DND-41 (cell line): ENCODE measurements around the gene LAMA4.

Experiments
- ATAC-seq: fragments of 200-7000 bp; cut with Tn5 transposase; 3 replicates; pipeline ENCODE4 v1.9.1; 2021; ENCODE audit warnings: low read depth; ENCODE audit not compliant: insufficient read depth
- DNase-seq: peaks from one replicate; pipeline ENCODE4 v3.0.0-alpha.2; 2020
- H2AFZ ChIP-seq: 2 replicates; pipeline ENCODE4 v1.6.0; 2012; ENCODE audit warnings: low read depth, low read length
- H3K27ac ChIP-seq: 2 replicates; pipeline ENCODE4 v1.5.1; 2012; ENCODE audit warnings: low read length, inconsistent platforms
- H3K27me3 ChIP-seq: fragments of 200-600 bp; sonication (generic); 2 replicates; pipeline ENCODE4 v1.6.0; 2012; ENCODE audit warnings: low read length, mild to moderate bottlenecking, inconsistent platforms; ENCODE audit not compliant: insufficient read depth, poor library complexity
- H3K36me3 ChIP-seq: 2 replicates; pipeline ENCODE4 v1.5.1; 2012; ENCODE audit warnings: low read length, inconsistent platforms; ENCODE audit not compliant: insufficient read depth
- H3K4me1 ChIP-seq: 2 replicates; pipeline ENCODE4 v1.5.1; 2012; ENCODE audit warnings: mild to moderate bottlenecking, low read length; ENCODE audit not compliant: insufficient read depth
- H3K4me2 ChIP-seq: 2 replicates; pipeline ENCODE4 v1.6.0; 2012; ENCODE audit warnings: mild to moderate bottlenecking, moderate library complexity, low read length, inconsistent platforms; ENCODE audit not compliant: insufficient read depth
- H3K4me3 ChIP-seq, 2 experiments: fragments of 200-600 bp in 1 of 2; shearing (Covaris generic) in 1 of 2; 2 replicates each; pipeline ENCODE4 v1.5.1; 2012 to 2016; ENCODE audit warnings: inconsistent platforms in 2 of 2, low read length in 2 of 2, mild to moderate bottlenecking in 2 of 2, low read depth in 1 of 2, moderate library complexity in 1 of 2
- H3K79me2 ChIP-seq: 2 replicates; pipeline ENCODE4 v1.6.0; 2012; ENCODE audit warnings: low read length, inconsistent platforms; ENCODE audit not compliant: insufficient read depth
- H3K9ac ChIP-seq: 2 replicates; pipeline ENCODE4 v1.6.0; 2012; ENCODE audit warnings: low read depth, mild to moderate bottlenecking, inconsistent platforms, low read length, moderate library complexity
- H3K9me3 ChIP-seq: 2 replicates; pipeline ENCODE4 v1.5.1; 2012; ENCODE audit warnings: low read length, moderate library complexity, mild to moderate bottlenecking, inconsistent platforms; ENCODE audit not compliant: insufficient read depth, severe bottlenecking
- H4K20me1 ChIP-seq: 2 replicates; pipeline ENCODE4 v1.6.0; 2012; ENCODE audit warnings: low read length; ENCODE audit not compliant: insufficient read depth
- EZH2 ChIP-seq: IDR thresholded peaks from 3 replicates; pipeline ENCODE4 v1.6.1; 2012; ENCODE audit warnings: borderline replicate concordance, low read depth, mild to moderate bottlenecking, moderate library complexity, low read length, inconsistent platforms; ENCODE audit not compliant: severe bottlenecking
- TF ChIP-seq, protein P1 (sequence below): IDR thresholded peaks from 2 replicates; pipeline ENCODE4 v1.5.1; 2012; ENCODE audit warnings: borderline replicate concordance, low read length, moderate library complexity, mild to moderate bottlenecking; ENCODE audit not compliant: poor library complexity, severe bottlenecking; ENCODE audit errors: extremely low read depth

LAMA4 gene

GRCh38 chr6:112144145-112144926 is 110.0 kb downstream of the LAMA4 start:
- Histone ChIP-seq H3K4me1 (no peaks in the 10 kb centered on the region), H3K4me3 (no peak overlapping the region), H3K9me3 (no peaks in the 10 kb centered on the region), H3K27ac (no peak overlapping the region), H3K79me2 (no peaks in the 10 kb centered on the region), H4K20me1 (no peaks in the 10 kb centered on the region), H2AFZ (no peak overlapping the region), H3K9ac (no peak overlapping the region), H3K27me3 (peaks cover 1% of the 10 kb centered on the region), H3K36me3 (no peaks in the 10 kb centered on the region), H3K4me2 (peak overlapping the region; percentile 48; the same call in 1 of the 2 replicates)
- TF ChIP-seq EZH2 = no peak
- TF ChIP-seq, protein P1, sequence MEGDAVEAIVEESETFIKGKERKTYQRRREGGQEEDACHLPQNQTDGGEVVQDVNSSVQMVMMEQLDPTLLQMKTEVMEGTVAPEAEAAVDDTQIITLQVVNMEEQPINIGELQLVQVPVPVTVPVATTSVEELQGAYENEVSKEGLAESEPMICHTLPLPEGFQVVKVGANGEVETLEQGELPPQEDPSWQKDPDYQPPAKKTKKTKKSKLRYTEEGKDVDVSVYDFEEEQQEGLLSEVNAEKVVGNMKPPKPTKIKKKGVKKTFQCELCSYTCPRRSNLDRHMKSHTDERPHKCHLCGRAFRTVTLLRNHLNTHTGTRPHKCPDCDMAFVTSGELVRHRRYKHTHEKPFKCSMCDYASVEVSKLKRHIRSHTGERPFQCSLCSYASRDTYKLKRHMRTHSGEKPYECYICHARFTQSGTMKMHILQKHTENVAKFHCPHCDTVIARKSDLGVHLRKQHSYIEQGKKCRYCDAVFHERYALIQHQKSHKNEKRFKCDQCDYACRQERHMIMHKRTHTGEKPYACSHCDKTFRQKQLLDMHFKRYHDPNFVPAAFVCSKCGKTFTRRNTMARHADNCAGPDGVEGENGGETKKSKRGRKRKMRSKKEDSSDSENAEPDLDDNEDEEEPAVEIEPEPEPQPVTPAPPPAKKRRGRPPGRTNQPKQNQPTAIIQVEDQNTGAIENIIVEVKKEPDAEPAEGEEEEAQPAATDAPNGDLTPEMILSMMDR = no peak
- DNase-seq = no peak
- ATAC-seq = peak; percentile 74

GRCh38 chr6:112141707-112142106 is 112.7 kb downstream of the LAMA4 start:
- Histone ChIP-seq H3K36me3 (no peaks in the 10 kb centered on the region), H3K4me1 (no peaks in the 10 kb centered on the region), H3K4me3 (no peak overlapping the region), H3K79me2 (no peaks in the 10 kb centered on the region), H3K4me2 (no peak overlapping the region), H4K20me1 (no peaks in the 10 kb centered on the region), H3K27me3 (peaks cover 9% of the 10 kb centered on the region), H3K27ac (no peak overlapping the region), H3K9me3 (no peaks in the 10 kb centered on the region), H2AFZ (no peak overlapping the region), H3K9ac (no peak overlapping the region)
- DNase-seq (no peak), ATAC-seq (no peak)
- TF ChIP-seq, protein P1 = no peak
- no peak for TF ChIP-seq EZH2

- Histone ChIP-seq H3K9me3 (no peaks in the 10 kb centered on the region), H3K36me3 (no peaks in the 10 kb centered on the region), H3K79me2 (no peaks in the 10 kb centered on the region), H4K20me1 (no peaks in the 10 kb centered on the region), H3K4me1 (no peaks in the 10 kb centered on the region), H3K9ac (no peak overlapping the region), H3K4me3 (no peak overlapping the region), H3K27me3 (peaks cover 12% of the 10 kb centered on the region), H3K27ac (no peak overlapping the region), H2AFZ (no peak overlapping the region), H3K4me2 (no peak overlapping the region)
- ATAC-seq = no peak
- TF ChIP-seq, protein P1 = no peak
- TF ChIP-seq EZH2 = no peak
- no peak for DNase-seq
Measured at GRCh38 chr6:112139052-112139451, 115.3 kb downstream of the LAMA4 start.

GRCh38 chr6:112130878-112131277 is 123.5 kb downstream of the LAMA4 start:
- H3K27ac ChIP-seq = no peak overlapping the region
- H3K9ac ChIP-seq = no peak overlapping the region
- ATAC-seq (no peak), DNase-seq (no peak)
- H3K4me2 ChIP-seq = no peak overlapping the region
- TF ChIP-seq, protein P1 = no peak
- no peak for TF ChIP-seq EZH2
- H4K20me1 ChIP-seq = no peaks in the 10 kb centered on the region
- H2AFZ ChIP-seq = no peak overlapping the region
- no peaks in the 10 kb centered on the region for H3K4me1 ChIP-seq
- H3K36me3 ChIP-seq = no peaks in the 10 kb centered on the region
- H3K27me3 ChIP-seq = peaks cover 25% of the 10 kb centered on the region
- H3K79me2 ChIP-seq = no peaks in the 10 kb centered on the region
- H3K9me3 ChIP-seq = no peaks in the 10 kb centered on the region
- H3K4me3 ChIP-seq = no peak overlapping the region
